Body of pancreas (tissue), 4 donors: ENCODE results near the gene CMBL.

ENCODE experiments used
- CTCF ChIP-seq, 7 experiments: fragments of 450-650 bp in 4 of 7; fragments of 200-600 bp in 3 of 7; sonication (generic) in 3 of 7; IDR thresholded peaks; one replicate each; pipeline ENCODE4 v1.5.1; 2016 to 2019; ENCODE audit warnings: antibody characterized with exemption in 7 of 7
- POLR2A ChIP-seq, 3 donors: fragments of 450-650 bp; IDR thresholded peaks; one replicate each; pipeline ENCODE4 v1.6.1; 2016; ENCODE audit warnings: antibody characterized with exemption in 3 of 3, mild to moderate bottlenecking in 2 of 3

GRCh38 chr5:10272053-10272874 lies 35.4 kb downstream of the CMBL start:
- no peak for TF ChIP-seq POLR2A (IDR thresholded peaks at IDR 0.05)
- TF ChIP-seq CTCF (IDR thresholded peaks at IDR 0.05) = no peak
